GM21723 (cell line): Measurements from ENCODE around the gene PSMC3IP.
"Not testable (repeated sequence)": the region's sequence is repeated elsewhere in the genome, so short reads cannot be mapped to it uniquely, and the experiment has no call there.

Experiments
- ATAC-seq: cut with Tn5 transposase; IDR thresholded peaks from one replicate; pipeline ENCODE4 v1.9.1; 2021; ENCODE audit warnings: mild to moderate bottlenecking, moderate library complexity; ENCODE audit not compliant: unreplicated experiment

The PSMC3IP gene

DNA sequence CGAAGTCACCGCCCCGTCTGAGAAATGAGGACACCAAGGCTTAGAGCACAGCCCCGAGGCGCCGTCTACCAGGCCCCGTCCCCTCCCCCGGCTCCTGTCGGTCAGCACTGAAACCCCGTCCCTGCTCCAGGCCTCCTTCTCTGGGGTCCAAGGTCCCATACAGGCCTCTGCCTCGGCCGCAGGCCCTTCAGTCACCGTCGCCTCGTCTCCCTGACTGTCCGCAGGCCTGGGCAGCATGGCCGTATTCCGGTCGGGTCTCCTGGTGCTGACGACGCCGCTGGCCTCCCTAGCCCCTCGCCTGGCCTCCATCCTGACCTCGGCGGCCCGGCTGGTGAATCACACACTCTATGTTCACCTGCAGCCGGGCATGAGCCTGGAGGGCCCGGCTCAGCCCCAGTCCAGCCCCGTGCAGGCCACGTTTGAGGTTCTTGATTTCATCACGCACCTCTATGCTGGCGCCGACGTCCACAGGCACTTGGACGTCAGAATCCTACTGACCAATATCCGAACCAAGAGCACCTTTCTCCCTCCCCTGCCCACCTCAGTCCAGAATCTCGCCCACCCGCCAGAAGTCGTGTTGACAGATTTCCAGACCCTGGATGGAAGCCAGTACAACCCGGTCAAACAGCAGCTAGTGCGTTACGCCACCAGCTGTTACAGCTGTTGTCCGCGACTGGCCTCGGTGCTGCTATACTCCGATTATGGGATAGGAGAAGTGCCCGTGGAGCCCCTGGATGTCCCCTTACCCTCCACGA is 15.0 kb downstream of the PSMC3IP start:
- no peak for ATAC-seq

- ATAC-seq = peak; percentile 50
Observed at GRCh38 chr17:42561897-42562387, 15.6 kb downstream of the PSMC3IP start, which contains the start of gene COASY. Gene COASY (plus strand): TSS chr17:42562148. CDS start chr17:42562623, 475 bp downstream.

GRCh38 chr17:42560246-42560645 is 17.3 kb downstream of the PSMC3IP start:
- no peak for ATAC-seq

DNA sequence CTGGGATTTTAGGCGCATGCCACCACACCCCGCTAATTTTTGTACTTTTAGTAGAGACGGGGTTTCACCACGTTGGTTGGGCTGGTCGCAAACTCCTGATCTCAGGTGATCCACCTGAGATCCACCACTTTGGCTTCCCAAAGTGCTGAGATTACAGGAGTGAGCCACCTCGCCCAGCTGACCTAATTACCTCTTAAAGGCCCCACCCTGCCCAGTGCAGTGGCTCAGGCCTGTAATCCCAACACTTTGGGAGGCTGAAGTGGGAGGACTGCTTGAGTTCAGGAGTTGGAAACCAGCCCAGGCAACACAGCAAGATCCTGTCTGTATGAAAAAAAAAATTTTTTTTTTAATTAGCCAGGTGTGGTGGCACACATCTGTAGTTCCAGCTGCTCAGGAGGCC is 18.5 kb downstream of the PSMC3IP start:
- no peak for ATAC-seq

DNA sequence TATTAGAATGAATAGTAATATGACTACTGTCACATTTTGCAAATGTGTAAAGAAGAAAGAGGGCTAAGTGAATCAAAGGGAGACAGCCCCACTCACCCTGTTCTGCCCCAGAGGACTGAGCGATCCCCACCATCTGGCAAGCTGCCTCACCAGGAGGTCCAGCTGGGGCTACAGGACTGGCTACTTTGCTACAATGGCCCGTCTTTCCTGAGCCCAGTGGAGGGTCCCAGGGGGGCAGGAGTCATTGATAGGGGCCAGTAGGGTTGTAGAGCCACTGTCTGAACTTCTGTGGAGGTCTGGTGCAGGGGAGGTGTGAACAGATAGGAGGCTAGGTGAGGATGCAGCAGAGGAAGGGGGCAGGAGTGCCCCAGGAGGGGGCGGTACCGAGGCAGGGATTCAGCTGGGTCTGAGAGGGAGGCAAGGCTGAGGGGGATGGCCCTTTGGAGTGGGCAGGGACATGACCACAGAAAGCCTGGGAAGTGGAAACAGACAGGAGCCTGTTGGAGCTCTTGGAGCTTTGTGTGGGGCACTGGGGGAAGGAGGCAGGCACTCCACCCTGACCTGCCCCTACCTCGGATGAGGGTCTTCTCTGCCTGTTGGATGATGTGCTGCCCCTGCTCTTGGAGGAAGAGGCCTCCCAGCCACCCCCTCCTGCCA is 21.4 kb downstream of the PSMC3IP start:
- not testable (repeated sequence) for ATAC-seq

- no peak for ATAC-seq
Observed at GRCh38 chr17:42555122-42555622, 22.4 kb downstream of the PSMC3IP start.

DNA sequence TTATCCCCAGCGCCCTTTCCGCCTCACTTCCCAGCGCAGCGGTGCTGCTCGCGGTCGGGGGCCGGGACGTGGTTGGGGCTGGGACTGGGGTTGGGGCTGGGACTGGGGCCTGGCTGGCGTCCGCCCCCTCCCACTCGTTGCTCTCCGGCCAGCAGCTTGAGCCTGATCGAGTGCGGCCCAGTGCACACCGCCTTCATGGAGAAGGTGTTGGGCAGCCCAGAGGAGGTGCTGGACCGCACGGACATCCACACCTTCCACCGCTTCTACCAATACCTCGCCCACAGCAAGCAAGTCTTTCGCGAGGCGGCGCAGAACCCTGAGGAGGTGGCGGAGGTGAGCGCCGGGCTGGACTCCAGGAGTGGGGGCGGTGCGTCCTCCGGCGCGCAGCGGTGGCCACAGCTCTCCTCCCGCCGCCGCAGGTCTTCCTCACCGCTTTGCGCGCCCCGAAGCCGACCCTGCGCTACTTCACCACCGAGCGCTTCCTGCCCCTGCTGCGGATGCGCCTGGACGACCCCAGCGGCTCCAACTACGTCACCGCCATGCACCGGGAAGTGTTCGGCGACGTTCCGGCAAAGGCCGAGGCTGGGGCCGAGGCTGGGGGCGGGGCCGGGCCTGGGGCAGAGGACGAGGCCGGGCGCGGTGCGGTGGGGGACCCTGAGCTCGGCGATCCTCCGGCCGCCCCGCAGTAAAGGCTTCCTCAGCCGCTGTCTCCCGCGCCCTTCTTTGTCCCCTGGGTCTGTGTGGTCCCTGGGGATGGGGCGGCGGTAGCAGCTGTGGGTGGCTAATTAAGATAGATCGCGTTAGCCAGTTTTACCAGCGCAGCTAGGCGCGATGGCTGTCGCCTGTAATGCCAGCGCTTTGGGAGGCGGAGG is 23.0 kb downstream of the PSMC3IP start:
- ATAC-seq = peak; percentile 77

DNA sequence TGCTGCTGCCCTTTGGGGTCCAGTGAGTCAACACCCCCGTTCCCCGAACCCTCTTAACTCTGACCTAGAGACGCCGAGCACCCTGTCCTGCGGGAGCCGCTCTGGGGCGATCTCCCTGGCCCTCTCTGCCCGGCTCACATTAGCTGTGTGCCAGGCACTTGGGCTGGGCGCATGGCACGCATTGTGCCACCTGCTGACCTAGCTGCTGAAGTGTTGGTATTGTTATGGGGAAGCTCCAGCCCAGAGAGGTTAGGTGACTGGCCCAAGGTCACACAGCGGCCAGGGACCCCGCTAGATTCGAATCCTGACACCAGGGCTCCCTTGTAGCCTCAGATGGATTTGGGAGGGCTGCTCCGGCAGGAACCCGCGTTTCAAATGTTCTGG is 23.7 kb downstream of the PSMC3IP start:
- no peak for ATAC-seq

GRCh38 chr17:42553161-42553818 is 24.2 kb downstream of the PSMC3IP start:
- ATAC-seq = no peak

DNA sequence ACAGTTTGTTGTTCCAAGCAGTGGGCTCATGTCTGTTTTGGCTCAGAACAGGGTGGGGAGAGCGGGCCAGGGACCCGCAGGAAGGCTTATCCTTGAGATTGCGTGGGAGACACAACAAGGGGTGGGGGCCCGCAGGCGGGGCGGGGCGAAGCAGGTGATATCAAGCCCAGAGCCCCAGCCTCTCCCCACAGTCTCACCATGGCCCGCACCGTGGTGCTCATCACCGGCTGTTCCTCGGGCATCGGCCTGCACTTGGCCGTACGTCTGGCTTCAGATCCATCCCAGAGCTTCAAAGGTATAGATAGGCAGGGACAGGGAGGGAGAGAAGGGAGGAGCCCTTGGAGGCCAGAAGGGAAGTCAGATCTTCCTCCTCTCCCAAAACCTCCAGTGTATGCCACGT is 24.8 kb downstream of the PSMC3IP start, which contains the start of gene HSD17B1:
HSD17B1 (plus strand) TSS at position 188 of the 400 bp plus-strand sequence; CDS start at position 199, 11 bp downstream.
- not testable (repeated sequence) for ATAC-seq

DNA sequence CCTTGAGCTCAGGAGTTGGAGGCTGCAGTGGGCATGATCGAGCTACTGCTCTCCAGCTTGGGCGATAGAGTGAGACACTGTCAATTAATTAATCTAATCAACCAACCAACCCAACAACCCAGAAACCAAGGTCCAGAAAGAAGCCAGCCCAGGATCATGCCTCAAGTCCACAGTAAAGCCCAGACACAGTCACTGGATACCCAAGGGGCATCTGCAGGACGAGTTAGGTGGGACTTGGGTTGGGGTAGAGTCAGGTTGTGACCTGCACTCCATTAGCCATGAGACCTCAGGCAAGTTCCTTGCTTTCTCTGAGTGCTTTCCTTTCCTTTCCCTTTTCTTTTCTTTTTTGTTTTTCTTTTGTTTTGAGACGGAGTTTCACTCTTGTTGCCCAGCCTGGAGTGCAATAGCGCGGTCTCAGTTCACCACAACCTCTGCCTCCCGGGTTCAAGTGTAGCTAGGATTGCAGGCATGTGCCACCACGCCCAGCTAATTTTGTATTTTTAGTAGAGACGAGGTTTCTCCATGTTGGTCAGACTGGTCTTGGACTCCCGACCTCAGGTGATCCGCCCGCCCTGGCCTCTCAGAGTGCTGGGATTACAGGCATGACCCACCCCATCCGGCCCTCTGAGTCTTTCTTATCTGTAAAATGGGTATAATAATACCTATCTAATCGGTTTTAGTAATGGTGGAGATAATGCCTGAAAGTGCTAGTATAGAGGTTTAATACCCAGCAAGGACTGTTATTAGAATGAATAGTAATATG is 28.4 kb downstream of the PSMC3IP start:
- ATAC-seq = no peak

DNA sequence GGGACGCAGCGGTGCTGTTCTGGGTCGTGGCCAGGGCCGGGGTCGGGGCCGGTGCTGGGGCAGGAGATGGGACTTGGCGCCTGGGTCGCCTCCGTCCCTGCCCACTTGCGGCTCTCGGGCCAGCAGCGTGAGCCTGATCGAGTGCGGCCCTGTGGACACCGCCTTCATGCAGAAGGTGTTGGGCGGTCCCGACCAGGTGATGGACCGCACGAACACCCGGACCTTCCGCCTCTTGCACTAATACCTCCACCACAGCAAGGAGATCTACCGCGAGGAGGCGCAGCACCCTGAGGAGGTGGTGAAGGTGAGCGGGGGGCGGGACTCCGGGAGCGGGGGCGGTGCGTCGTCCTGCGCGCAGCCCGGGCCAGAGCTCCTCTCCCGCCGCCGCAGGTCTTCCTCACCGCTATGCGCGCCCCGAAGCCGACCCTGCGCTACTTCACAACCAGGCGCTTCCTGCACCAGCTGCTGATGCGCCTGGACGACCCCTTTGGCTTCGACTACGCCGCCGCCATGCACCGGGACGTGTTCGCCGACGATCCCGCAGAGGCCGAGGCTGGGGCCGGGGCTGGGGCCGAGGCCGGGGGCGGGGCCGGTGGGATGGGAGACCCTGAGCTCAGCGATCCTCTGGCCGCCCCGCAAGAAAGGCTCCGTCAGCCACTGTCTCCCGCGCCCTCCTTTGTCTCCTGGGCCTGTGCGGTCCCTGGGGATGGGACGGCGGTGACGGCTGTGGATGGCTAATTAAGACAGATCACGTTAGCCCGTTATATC is 29.3 kb downstream of the PSMC3IP start:
- no peak for ATAC-seq

GRCh38 chr17:42547698-42548069 is 29.8 kb downstream of the PSMC3IP start:
- no peak for ATAC-seq

DNA sequence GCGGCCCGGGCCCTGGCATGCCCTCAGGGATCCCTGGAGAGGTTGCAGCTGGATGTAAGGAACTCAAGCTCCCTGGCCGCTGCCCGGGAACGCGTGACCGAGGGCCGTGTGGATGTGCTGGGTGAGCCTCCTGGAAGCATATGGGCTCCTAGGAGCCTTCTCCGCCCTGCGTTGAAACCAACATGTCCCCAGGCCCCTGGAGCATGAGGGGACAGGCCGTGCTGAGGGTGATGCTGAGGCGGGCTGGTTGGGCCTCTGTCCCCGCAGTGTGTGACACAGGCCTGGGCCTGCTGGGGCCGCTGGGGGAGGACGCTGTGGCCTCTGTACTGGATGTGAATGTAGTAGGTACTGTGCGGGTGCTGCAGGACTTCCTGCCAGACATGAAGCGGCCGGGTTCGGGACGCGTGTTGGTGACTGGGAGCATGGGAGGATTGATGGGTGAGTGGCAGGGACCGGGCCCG is 30.5 kb downstream of the PSMC3IP start:
- ATAC-seq = no peak

DNA sequence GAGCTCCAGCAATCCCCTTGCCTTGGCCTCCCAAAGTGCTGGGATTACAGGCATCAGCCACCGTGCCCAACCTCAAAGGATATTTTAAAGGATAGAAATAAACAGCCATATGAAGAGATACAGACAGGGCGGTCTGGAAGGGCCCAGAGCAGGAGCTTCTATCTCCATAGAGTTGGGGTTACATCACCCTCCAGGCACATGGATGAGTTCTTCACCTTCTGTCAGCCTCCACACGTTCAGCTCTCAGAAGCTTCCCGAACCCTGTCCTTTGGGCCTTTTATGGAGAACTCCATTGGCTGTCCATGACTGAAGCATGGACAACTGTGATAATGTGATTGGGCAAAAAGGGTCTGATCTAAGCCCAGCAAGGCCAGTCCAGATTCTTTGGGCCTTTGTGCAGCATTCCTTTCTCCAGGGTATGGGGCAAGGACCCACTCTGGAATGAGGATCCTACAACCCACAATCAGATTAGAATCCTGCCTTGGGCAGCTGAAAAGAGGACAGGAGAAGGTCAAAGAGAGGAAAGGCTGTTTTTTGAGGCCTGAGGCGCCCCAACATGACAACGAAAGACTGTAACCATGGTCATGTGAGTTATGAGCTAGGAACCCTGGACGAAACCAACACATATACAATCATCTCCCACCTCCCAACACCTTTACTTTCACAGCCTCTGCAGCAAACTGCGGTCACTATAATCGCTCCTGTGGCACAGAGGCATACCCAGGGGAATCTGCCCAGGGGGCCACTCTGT is 31.6 kb downstream of the PSMC3IP start:
- ATAC-seq = not testable (repeated sequence)

GRCh38 chr17:42544874-42545283 is 32.6 kb downstream of the PSMC3IP start:
- no peak for ATAC-seq

- ATAC-seq = no peak
Observed at GRCh38 chr17:42543190-42544079, 34.1 kb downstream of the PSMC3IP start.
